A204.1 (cell line): ENCODE results near the gene FHIT.

Source experiments
- FAIRE-seq: peaks from 2 replicates; lab custom pipeline; 2012; peaks lifted over from hg19 to GRCh38; lab: Jason Lieb, UNC

Gene FHIT

DNA sequence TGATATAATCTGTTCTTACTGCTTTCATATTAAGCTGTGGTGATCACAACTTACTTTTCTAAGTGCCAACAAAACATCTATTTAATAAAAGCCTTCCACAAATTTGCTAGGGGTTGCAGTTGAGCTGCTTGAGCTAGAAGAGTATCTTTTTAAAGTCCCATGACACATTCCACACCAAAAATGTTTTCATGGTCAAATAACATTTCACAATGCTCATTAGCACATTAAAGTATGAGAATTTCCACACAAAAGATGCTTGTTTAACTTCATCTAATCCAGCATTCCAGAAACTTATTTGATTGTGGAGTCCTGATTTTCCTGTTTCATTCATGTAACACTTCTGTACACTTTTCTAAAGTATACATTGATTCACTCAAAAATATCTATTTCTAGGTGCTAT, 1325.3 kb downstream of the FHIT start:
- FAIRE-seq = no peak

DNA sequence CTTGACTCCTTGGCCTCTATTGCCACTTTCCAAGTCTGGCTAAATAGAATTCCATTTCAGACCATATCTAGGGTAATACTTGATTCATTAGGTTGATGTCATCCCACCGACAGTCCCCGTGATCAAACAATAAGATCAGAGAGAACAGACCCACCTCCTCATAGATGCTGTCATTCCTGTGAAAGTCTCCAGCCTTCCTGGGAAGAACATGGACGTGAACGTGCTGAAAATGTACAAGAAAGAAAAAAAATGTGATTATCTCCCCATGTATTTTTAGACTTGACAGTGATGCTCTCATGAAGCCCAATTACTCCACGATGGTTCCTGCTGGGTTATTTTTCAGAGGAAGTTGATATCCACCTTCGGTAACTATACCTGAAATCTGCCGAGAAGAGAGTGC, 1329.1 kb downstream of the FHIT start:
- no peak for FAIRE-seq

DNA sequence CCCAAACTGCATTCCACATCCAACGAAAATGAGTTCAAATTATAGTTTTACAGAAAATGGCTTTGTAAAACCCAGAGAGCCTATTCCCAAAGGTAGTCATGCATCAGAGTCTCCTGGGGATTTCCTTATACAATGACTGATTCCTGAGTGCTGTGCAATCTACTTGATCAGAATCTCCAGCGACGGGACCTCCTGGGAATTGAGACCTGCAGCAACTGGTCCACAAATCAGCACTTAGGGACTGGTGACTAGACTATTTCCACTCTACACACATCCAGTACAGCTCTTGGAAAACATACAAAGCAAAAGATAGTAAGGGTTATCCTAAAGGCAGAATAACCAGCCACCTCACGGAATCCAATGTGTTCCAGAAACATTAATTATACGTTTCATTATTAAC, 1330.4 kb downstream of the FHIT start:
- FAIRE-seq = no peak

DNA sequence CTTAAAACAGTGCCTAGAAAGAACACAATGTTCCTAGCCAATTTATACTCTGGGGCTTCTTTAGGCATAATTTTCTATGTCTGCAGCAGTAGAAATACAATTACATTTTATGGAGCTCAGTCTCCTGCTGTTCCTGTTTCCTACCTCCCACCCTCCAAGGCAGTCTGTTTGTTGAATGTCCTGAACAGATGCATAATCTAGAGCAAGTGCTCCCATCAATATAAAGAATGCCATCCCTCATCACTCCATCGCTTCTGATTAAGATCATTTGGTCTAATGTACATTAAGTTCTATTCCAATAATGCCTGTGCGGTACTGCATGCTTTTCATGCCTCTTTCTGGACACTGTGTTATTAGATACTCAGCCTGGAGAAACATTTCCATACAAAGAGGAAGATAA, 1331.7 kb downstream of the FHIT start:
- FAIRE-seq = no peak

DNA sequence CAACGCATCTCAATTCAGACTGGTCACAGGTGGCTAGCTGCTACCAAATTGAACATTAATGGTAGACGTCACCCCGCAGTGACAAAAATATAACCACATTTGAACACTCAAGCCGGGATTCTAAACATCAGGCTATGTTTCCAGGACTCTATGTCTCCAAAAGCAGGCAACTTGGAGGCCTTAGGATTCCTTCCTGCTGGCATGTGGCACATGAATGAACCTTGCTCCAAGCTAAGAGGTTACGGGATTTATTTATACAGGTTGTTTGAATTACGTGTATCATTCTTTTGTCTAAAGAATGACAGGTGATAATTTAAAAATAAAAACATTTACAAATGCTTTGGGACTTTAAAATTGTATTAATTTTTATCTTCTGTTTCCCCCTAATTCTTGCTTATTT, 1337.0 kb downstream of the FHIT start:
- no peak for FAIRE-seq

DNA sequence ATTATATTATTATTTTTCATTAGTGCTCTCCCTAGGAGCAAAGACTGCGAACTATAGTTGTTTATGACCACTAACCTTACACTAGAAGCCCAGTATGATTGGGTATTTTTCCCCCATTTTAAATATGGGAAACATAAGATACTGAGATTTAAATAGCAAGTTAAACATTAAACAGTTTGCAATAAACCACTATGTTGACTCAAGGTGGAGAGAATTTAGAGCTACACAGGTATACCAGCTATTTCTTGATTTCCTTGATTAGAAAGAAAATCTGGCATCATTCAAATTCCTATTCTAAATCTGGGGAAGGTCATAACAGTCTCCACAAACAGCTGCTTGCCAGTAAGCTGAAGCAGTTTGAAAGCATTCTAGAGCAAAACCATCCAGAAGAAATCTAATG, 1337.6 kb downstream of the FHIT start:
- no peak for FAIRE-seq

DNA sequence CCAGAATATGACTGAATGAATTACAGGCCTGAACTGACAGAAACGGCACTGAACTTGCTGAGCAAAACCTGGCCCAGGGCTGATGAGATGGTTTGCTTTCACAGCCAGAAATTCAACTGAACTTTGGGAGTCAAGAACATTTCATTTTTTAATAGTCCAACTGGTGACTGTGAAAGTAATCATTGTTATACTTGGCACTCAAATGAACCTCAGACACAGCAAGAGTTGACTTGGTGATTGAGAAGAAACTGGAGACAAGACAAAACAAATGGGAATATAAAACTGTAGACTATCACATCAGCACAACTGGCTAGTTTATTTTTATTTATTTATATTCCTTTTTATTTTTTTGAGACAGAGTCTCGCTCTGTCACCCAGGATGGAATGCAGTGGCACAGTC, 1342.6 kb downstream of the FHIT start:
- no peak for FAIRE-seq

DNA sequence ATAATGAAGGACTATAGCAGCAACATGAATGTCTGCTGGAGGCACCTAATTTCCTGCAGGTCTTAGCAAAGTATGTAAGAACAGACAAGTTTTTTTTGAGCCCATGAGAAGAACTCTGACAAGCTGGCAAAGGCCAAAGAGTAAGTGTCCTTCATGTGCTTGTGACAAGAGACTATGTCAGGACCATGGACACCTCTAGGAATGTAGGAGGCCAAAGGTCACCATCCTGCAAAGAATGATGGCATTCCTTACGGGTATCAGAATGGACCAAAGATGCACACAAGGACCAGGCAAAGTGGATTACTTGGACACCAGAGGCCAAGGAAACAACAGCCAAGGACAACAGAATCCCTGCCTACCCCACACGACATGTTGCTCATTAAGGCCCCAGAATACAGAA, 1343.0 kb downstream of the FHIT start:
- FAIRE-seq = no peak

DNA sequence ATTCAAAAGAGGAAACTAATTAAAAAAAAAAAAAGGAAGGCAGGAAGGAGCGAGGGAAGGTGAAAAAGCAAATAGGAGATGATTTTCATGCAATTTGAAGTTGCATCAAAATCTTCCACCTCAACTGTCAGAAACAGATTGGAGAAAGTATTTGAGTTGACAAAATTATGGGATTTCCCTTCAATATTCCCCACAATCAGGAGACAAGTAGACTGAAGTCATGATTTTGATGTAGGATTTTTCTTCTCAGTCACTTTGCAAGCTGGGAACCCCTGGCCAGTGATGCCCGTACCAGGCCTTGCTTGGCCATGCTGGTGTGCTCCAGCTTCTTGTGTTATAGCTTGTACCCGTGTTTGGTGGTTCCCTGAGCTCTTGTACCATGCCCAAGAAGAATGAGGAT, 1347.0 kb downstream of the FHIT start:
- FAIRE-seq = no peak

DNA sequence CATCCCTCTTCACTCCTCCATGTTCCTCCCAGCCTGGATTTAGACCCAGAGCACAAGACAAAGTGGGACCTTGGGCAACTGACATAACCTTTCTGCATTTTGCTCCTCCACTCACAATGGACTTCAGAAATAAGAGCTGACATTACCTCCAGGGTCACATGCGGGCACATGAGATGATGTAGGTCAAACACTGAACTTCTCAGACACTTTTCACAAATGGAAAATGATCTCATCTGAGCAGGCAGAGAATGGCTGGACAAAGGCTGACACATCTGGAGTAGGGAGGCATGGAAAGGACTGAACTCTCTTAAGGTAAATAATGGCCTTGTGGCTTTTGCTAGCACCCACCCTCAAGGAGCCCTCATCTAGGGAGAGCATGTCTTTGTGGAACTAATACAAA, 1352.2 kb downstream of the FHIT start:
- no peak for FAIRE-seq

DNA sequence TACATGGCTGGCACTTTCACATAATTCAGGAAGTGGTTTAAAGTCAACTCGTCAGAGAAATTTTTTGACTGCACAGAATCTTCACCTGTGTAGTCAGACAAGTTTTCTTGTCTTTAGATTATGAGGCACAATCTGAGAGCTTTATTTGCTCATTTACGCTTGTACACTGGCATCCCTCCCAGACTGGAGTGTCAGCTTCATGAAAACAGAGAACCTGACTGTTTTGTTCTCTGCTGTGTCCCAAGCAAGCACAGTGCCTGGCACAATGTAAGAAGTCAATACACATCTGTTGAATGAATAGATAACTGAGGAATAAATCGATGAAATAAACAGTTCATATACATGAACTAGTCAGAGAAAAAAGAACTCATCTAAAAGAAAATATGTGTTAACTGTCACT, 1355.3 kb downstream of the FHIT start:
- FAIRE-seq = no peak

DNA sequence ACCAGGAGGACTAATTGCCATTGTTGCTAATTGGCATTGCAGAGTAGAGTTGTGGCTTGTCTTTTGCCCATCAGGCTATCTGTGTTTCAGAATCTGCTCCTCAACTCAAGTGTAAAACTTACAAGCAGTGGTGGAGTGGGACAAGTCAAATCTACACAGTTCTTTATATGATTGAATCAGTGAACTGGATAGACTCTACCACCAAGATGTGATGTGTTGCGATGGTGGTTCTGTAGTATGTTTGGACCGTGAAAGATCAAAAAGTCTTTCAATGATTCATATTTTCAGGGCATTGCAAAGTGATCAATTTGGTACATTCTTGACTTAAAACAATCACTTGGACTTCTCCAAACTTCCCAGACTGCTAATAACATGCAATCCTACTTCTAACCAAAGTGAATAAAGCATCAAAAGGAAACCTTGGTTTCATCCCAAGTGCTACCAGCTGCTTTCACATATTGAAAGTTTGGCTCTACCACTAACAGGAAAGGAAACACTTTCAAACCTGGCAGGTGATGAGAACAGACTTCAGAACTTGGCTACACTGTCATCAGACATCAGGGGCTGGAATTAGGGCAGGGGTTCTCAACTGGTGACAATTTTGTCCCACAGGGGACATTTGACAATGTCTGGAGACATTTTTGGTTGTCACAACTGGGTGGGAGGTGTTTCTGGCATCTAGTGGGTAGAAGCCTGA, 1356.7 kb downstream of the FHIT start:
- FAIRE-seq = no peak

DNA sequence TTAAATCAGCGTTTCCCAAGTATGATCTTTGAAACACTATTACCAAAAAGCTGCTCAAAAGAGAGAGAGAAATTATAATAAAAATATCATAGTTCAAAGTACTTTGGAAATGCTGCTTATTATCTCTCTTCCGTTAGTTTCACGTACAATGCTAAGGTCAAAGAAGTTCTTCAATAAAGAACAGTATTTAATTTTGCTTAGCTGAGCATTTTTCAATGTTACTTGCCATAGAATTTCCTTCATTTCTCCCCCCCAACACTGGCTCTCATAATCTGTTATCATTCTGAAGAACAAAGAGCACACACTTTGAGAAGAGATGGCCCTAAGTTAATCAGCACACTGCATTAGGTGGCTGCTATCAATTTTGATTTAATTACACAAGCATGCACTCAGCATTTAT, 1360.6 kb downstream of the FHIT start:
- no peak for FAIRE-seq

DNA sequence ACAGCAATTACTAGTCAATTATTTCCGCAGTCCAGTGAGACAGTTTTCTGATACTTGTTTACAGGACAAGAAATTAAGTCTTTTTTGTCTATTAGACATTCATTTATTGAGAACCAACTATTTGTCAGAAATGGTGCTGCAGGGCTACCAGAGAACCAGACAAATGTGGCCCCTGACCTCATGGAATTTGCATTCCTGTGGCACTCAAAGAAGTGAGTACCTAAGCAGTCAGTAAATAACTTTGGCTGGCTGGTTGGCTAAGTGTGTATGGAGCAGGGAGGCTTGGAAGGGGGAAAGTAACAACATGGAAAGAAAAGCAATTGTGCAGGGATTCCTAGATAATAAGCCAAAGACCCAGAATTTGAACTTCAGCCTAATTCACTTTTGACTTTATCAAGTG, 1364.5 kb downstream of the FHIT start:
- no peak for FAIRE-seq

DNA sequence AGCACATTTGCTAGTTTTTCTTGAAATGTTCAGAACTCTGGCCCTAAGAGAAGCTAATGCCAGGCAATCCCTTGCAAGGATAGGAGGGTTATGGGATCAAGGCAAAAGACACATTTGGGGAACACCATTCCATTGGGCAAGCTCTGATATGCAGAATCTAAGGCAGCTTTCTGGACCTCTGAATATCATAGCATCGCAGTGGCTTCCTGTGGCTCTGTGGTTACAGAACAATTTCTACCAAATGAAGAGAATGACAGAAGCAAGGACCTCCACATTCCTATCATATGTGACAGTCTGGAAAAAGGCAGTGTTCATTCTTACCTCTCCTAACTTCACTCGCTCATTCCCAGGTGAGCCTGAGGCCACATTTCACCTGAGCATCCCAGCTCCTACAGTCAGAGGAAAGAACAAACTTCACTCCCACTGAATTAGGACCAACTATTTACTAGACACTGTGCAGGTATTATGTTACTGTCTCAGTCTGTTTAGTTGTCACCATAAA, 1365.3 kb downstream of the FHIT start:
- no peak for FAIRE-seq

DNA sequence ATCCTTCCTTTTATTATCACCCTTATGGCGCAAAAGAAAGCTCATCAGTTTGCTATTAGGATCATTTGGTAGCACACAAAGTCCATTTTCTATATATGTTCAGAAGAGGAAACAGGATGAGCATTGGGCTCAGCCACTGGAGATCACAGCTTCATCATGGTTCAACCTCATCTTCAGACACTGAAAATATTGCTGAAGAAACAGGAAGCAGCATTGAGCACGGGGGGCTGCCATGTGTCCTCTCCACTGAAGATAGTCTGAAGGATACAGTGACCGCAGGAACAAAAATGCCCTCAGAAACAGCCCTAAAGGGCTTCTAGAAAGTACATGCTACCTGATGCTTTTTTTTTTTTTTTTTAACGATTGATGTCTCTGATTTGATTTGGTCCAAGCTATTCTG, 1366.2 kb downstream of the FHIT start:
- FAIRE-seq = no peak

DNA sequence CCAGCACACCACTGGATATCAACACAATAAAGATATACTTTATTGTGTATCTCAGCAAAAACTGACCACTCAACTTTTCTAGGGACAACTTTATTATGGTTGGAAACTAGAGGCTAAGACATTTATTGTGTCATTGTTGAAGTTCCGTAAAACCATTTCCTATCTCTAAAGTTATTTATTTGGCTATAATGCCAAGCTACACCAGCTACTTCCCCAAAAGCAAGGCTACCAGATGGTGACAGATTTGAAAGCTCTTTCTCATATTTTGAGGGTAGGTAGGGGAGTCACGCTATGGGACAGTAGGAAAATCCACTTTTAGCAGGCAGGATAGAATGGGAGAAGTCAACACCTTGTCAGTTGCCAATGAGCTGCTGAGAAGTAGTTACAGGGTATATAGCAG, 1366.8 kb downstream of the FHIT start:
- FAIRE-seq = no peak

DNA sequence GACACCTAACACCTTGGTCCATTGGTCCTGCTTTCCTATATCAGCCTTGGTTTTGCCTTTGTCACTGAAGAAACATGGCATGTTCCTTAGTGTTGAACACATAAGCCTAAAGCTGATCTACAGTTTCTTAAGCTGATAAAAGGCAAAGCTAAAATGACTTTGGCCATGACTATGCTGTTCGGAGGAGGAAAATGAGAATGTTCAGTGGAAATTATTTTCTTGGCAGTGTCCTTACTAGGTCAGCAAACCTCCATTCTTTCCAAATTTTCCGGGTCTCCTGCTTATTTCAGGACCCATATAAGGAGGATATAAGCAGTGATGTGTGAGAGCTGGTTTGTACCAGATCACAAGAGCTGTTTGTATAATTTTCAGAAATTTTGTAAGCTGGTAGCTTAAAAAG, 1368.5 kb downstream of the FHIT start:
- no peak for FAIRE-seq

DNA sequence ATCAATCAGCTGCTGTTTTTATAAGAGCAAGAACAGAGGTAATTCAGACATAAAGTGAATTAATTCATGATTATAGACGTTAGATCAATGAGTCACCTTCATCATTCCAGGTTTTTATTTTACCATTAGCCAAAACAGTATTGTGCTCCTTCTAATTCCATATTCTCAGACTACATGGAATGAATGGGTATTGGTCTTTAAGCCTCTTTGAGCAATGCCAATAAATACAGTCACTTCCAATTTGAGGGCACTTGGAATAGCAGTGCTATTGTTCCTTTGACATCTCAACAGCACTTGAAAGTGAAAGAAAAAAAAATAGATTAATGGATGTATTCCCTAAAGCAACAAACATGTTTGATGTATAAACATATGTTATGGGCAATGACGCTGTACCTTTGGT, 1370.5 kb downstream of the FHIT start:
- FAIRE-seq = no peak

DNA sequence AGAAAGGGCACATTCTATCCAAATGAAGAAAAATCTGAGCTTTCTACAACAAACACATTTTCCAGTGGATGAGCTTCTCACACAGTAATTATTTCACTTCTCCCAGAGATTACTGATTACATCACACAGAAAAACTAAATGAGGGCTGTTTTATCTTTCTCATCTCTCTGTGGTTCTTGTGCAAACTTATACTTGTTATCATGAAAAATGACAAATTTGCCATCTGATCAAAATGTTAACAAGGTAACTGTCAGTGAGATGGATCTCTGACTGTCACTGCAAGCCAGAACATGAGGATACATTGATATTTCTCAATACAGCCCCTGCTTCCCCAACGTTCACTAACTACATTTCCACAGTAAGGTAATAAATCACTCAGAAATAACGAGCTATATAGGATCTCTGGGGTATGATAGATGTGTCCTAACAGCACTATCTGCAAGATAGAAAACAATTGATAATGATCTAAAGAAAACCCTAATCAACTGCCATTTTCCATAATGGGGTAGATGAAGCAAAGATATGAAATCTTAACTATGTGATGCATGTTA, 1372.1 kb downstream of the FHIT start:
- no peak for FAIRE-seq

DNA sequence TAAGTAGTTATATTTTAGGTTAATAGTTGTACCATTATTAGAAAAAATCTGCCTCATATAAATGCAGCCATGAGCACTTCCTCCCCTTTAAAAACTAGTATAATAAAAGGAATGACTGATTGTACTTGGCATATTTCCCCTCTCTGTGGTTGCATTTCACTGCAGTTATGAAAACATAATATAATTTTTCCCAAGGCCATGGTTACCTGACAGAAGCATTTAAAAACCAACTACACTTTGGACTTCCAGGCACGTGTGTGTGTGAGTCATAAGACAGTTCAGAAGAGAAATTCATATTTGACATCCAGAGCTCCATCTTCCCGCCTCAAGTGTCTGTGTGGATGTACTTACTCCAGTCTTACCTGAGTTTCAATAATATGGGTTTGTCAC, 1373.2 kb downstream of the FHIT start:
- no peak for FAIRE-seq

DNA sequence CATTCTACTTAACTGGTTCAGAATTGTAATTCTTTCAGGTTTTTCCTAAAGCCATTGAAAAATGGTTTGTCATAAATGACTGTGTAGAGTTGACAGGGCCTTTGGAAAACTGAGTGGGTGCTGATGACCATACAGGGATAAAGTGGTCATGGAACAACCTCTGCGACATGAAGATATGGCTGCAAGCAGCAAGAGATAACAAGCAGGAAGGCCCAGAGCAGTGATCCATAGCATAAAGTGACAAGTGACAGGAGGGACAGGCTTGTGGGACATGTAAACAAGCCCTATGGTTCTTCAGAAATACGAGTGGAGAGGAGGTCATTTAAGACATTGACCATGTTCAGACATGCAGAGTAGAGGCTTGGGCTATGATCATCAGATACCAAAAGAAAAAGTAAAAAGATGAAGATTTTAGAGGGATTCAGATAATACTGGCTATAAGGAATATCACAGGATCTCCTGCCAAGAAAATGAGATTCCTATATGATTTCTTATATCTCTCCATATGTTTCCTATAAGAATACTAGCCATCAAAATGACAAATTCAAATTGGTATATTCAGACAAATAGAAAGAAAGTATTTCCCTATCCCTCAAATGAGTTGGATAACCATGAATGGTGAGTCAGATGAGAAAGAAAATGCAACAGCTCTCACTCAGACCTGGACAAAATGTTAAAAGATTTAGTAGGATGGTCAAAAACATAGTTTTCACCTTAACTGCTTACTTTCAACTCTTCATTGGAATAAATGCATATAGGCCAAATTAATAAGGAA, 1373.8 kb downstream of the FHIT start:
- FAIRE-seq = no peak

DNA sequence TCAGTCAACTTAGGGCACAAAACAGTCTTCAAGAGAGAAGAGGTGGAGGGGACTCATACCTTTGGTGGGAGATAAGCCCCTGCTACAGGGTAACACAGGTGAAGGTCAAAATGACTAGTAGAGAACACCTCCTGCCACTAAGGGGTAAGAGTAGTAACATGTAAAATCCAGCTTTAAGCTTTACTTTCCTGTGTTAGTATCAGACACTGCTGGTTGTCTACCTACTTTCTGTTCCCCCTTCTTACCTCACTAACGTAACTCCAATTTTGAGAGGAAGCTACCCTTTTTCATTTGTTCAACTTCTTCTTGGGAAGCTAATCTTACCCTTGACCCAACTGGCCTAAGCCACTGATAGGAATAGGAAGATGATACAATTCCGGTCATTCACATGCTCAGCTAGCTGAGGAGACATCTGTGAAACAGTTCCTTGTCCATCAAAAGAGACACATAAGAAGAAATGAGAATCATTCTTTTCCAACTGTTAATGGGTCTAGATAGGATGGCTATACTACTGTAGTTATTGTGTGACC, 1374.7 kb downstream of the FHIT start:
- FAIRE-seq = no peak
